Left ventricle myocardium inferior (tissue), 1 donor: Measurements from ENCODE around the gene FFAR2. TPM values are rescaled to one million over a fixed set of nuclear protein-coding genes. Genes with fewer than 3 reads are reported as not detected.
"Not testable (repeated sequence)": the region's sequence is repeated elsewhere in the genome, so short reads cannot be mapped to it uniquely, and the experiment has no call there.

ENCODE experiments used
- DNase-seq: peaks from one replicate; pipeline ENCODE4 v3.0.0-alpha.2; 2020
- H3K27ac ChIP-seq: fragments of 200-600 bp; replicated peaks from 2 replicates; pipeline ENCODE4 v1.8.0; 2021
- H3K27me3 ChIP-seq: fragments of 200-600 bp; 2 replicates; pipeline ENCODE4 v1.8.0; 2021; ENCODE audit warnings: low read depth
- H3K36me3 ChIP-seq: fragments of 200-600 bp; 2 replicates; pipeline ENCODE4 v1.8.0; 2021
- H3K4me1 ChIP-seq: fragments of 200-600 bp; 2 replicates; pipeline ENCODE4 v1.8.0; 2021
- H3K4me3 ChIP-seq: fragments of 200-600 bp; 2 replicates; pipeline ENCODE4 v1.8.0; 2021; ENCODE audit warnings: mild to moderate bottlenecking, moderate library complexity
- H3K9me3 ChIP-seq: fragments of 200-600 bp; replicated peaks from 2 replicates; pipeline ENCODE4 v1.8.0; 2021
- CTCF ChIP-seq: fragments of 200-600 bp; IDR thresholded peaks from 2 replicates; pipeline ENCODE4 v1.8.0; 2021; ENCODE audit warnings: antibody characterized with exemption, mild to moderate bottlenecking, borderline replicate concordance
- intact Hi-C: fragments of 100-400 bp; cut with micrococcal nuclease; formaldehyde crosslinking; loops from one replicate; pipeline ENCODE4 v1.11.0; 2022
- total RNA-seq: library from RNA; stranded (reverse); fragmentation: NEBNext Ultra II Directional; extraction: Animal tissue kit (Norgen Biotek cat#: 25700); gene quantifications from one replicate; pipeline ENCODE4 v1.2.1, GENCODE V29; 2021
- donor health status: DM: no; HTN: yes; CAD: no; lungs with severe emphysema.

The FFAR2 gene
- total RNA-seq, 1 donor from 2014 or later = 0.27 TPM

- Histone ChIP-seq H3K36me3 (no peaks in the 10 kb centered on the region), H3K9me3 (no peaks in the 10 kb centered on the region), H3K4me1 (peaks cover 5% of the 10 kb centered on the region), H3K27ac (no peak overlapping the region), H3K27me3 (peaks cover 34% of the 10 kb centered on the region), H3K4me3 (no peak overlapping the region)
- intact Hi-C loops = no loop called here
- no peak for TF ChIP-seq CTCF
- DNase-seq = no peak
Observed at GRCh38 chr19:35419046-35419445, 29.0 kb upstream of the FFAR2 start.

- TF ChIP-seq CTCF = no peak
- Histone ChIP-seq H3K36me3 (no peaks in the 10 kb centered on the region), H3K4me1 (peaks cover 5% of the 10 kb centered on the region), H3K27ac (no peak overlapping the region), H3K4me3 (no peak overlapping the region), H3K27me3 (peaks cover 29% of the 10 kb centered on the region), H3K9me3 (no peaks in the 10 kb centered on the region)
- intact Hi-C loops = no loop called here
- no peak for DNase-seq
Observed at GRCh38 chr19:35419805-35420204, 28.3 kb upstream of the FFAR2 start.

GRCh38 chr19:35421362-35421761 is 26.7 kb upstream of the FFAR2 start:
- H3K27ac ChIP-seq = no peak overlapping the region
- DNase-seq = no peak
- TF ChIP-seq CTCF = no peak
- H3K27me3 ChIP-seq = peaks cover 13% of the 10 kb centered on the region
- H3K4me1 ChIP-seq = peaks cover 5% of the 10 kb centered on the region
- intact Hi-C loops = no loop called here
- H3K4me3 ChIP-seq = no peak overlapping the region
- H3K9me3 ChIP-seq = no peaks in the 10 kb centered on the region
- no peaks in the 10 kb centered on the region for H3K36me3 ChIP-seq

- H3K4me1 ChIP-seq, DNase-seq, H3K36me3 ChIP-seq, H3K9me3 ChIP-seq, H3K27me3 ChIP-seq, H3K4me3 ChIP-seq, H3K27ac ChIP-seq, intact Hi-C loops: not testable (repeated sequence)
Observed at GRCh38 chr19:35423406-35423805, 24.7 kb upstream of the FFAR2 start.

GRCh38 chr19:35425682-35426081 is 22.4 kb upstream of the FFAR2 start:
- H3K9me3 ChIP-seq = peaks cover under 1% of the 10 kb centered on the region
- no peaks in the 10 kb centered on the region for H3K27me3 ChIP-seq
- no peak for TF ChIP-seq CTCF
- no peak for DNase-seq
- H3K27ac ChIP-seq = no peak overlapping the region
- no peaks in the 10 kb centered on the region for H3K36me3 ChIP-seq
- no peaks in the 10 kb centered on the region for H3K4me1 ChIP-seq
- intact Hi-C loops = no loop called here
- no peak overlapping the region for H3K4me3 ChIP-seq

- Histone ChIP-seq H3K36me3 (no peaks in the 10 kb centered on the region), H3K4me1 (no peaks in the 10 kb centered on the region), H3K27ac (no peak overlapping the region), H3K9me3 (peaks cover 14% of the 10 kb centered on the region), H3K27me3 (no peaks in the 10 kb centered on the region), H3K4me3 (no peak overlapping the region)
- DNase-seq = no peak
- no peak for TF ChIP-seq CTCF
- intact Hi-C loops = no loop called here
Observed at GRCh38 chr19:35427187-35427586, 20.9 kb upstream of the FFAR2 start.
